PC-9 (cell line): ENCODE results near the gene RIPOR3.

Source experiments
- CTCF ChIP-seq: fragments of 200-600 bp; sonication (generic); conservative IDR thresholded peaks from 2 replicates; pipeline ENCODE4 v1.6.1; 2017; ENCODE audit warnings: mixed run types, antibody characterized with exemption, mild to moderate bottlenecking, moderate library complexity
- EZH2 ChIP-seq: fragments of 200-600 bp; sonication (generic); IDR thresholded peaks from 2 replicates; pipeline ENCODE4 v1.8.0; 2017; ENCODE audit warnings: antibody characterized with exemption, low read depth

- TF ChIP-seq CTCF (no peak), EZH2 (no peak)
These were observed 86.9 kb downstream of the RIPOR3 start for GRCh38 chr20:50604451-50604850.
